ENCODE measurements around the gene HIVEP3. TPM values are rescaled to one million over a fixed set of nuclear protein-coding genes. Genes with fewer than 3 reads are reported as not detected.

The HIVEP3 gene
- total and polyA plus RNA-seq, 11 donors, result 3.2 to 11.9 (median 5.0) TPM

- ATAC-seq, result no peak
- WGBS, 4 donors, result 36 to 49% (median 44%) methylated on average over 23 of the region's 23 CpGs
Observed at GRCh38 chr1:41486371-41487125, 432.2 kb downstream of the HIVEP3 start.

DNA sequence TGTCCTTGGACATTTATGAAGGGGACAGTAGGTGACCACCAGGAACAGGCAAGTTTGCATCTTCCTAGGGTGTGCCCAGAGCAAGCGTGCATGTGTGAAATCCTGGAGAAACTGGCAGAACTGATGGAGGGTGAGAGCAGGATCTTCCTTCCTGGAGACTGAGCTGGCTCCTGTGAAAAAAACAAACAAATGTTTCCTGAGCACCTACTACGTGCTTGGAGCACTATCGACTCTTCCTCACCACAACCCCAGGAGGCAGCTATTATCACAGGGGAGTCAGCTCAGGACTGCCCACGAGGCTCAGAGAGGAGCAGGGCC is 432.7 kb downstream of the HIVEP3 start:
- WGBS, 4 donors, result 62 to 77% (median 72%) methylated on average over 4 of the region's 4 CpGs
- no peak for ATAC-seq
- Histone ChIP-seq H3K27me3 (no peaks in the 10 kb centered on the region), H3K9me3 (no peaks in the 10 kb centered on the region), H3K27ac (peak overlapping the region in 2 of 12 donors; percentile 74 to 76), H3K36me3 (no peaks in the 10 kb centered on the region), H3K4me1 (peaks cover 0 to 65% (median 28%) of the 10 kb centered on the region in 12 donors), H3K4me3 (no peak overlapping the region)
- no peak for DNase-seq
- intact Hi-C loops (cut with DNase I), result no loop called here
- TF ChIP-seq, protein P1, sequence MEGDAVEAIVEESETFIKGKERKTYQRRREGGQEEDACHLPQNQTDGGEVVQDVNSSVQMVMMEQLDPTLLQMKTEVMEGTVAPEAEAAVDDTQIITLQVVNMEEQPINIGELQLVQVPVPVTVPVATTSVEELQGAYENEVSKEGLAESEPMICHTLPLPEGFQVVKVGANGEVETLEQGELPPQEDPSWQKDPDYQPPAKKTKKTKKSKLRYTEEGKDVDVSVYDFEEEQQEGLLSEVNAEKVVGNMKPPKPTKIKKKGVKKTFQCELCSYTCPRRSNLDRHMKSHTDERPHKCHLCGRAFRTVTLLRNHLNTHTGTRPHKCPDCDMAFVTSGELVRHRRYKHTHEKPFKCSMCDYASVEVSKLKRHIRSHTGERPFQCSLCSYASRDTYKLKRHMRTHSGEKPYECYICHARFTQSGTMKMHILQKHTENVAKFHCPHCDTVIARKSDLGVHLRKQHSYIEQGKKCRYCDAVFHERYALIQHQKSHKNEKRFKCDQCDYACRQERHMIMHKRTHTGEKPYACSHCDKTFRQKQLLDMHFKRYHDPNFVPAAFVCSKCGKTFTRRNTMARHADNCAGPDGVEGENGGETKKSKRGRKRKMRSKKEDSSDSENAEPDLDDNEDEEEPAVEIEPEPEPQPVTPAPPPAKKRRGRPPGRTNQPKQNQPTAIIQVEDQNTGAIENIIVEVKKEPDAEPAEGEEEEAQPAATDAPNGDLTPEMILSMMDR (IDR thresholded peaks at IDR 0.05), result no peak
- TF ChIP-seq POLR2A (IDR thresholded peaks at IDR 0.05), result no peak

More at GRCh38 chr1:41486371-41487125, 432.2 kb downstream of the HIVEP3 start:
- peak overlapping the region in 1 of 12 donors; percentile 13 for H3K4me3 ChIP-seq
- no peaks in the 10 kb centered on the region for H3K27me3 ChIP-seq
- H3K27ac ChIP-seq, result peak overlapping the region in 11 of 12 donors; percentile 14 to 76 (median 63)
- intact Hi-C loops (cut with DNase I), result no loop called here
- DNase-seq, result peak in 2 of 5 donors; percentile 12 to 20
- TF ChIP-seq, protein P1 (IDR thresholded peaks at IDR 0.05), result no peak
- peak in 1 of 2 donors; percentile 9 for TF ChIP-seq POLR2A (IDR thresholded peaks at IDR 0.05)
- no peaks in the 10 kb centered on the region for H3K36me3 ChIP-seq
- H3K9me3 ChIP-seq, result no peaks in the 10 kb centered on the region
- peaks cover 0 to 65% (median 28%) of the 10 kb centered on the region in 12 donors for H3K4me1 ChIP-seq

- peaks cover 0 to 62% (median 26%) of the 10 kb centered on the region in 12 donors for H3K4me1 ChIP-seq
Observed at GRCh38 chr1:41485605-41486004, 433.1 kb downstream of the HIVEP3 start.

More at GRCh38 chr1:41485605-41486004, 433.1 kb downstream of the HIVEP3 start:
- Histone ChIP-seq H3K27me3 (no peaks in the 10 kb centered on the region), H3K4me3 (no peak overlapping the region), H3K27ac (no peak overlapping the region), H3K9me3 (no peaks in the 10 kb centered on the region), H3K36me3 (no peaks in the 10 kb centered on the region)
- intact Hi-C loops (cut with DNase I), result no loop called here
- ATAC-seq (no peak), DNase-seq (peak in 3 of 5 donors; percentile 18 to 25 (median 22))
- TF ChIP-seq, protein P1 (IDR thresholded peaks at IDR 0.05), result no peak
- no peak for TF ChIP-seq POLR2A (IDR thresholded peaks at IDR 0.05)
- 45 to 65% (median 61%) methylated on average over 4 to 5 of the region's 5 CpGs for WGBS, 4 donors

All from heart left ventricle (tissue), 16 donors.